HG03045 (cell line): ENCODE results near the gene TEX101.
"Not testable (repeated sequence)": the region's sequence is repeated elsewhere in the genome, so short reads cannot be mapped to it uniquely, and the experiment has no call there.

Source experiments
- ATAC-seq: cut with Tn5 transposase; IDR thresholded peaks from one replicate; pipeline ENCODE4 v1.9.1; 2021; ENCODE audit warnings: mild to moderate bottlenecking, moderate library complexity; ENCODE audit not compliant: unreplicated experiment

TEX101 gene

GRCh38 chr19:43416951-43417623 lies 2.4 kb downstream of the TEX101 start:
- ATAC-seq: no peak

GRCh38 chr19:43420954-43421353 lies 6.3 kb downstream of the TEX101 start:
- ATAC-seq: no peak

GRCh38 chr19:43422000-43422688 lies 7.5 kb downstream of the TEX101 start:
- ATAC-seq: no peak

DNA sequence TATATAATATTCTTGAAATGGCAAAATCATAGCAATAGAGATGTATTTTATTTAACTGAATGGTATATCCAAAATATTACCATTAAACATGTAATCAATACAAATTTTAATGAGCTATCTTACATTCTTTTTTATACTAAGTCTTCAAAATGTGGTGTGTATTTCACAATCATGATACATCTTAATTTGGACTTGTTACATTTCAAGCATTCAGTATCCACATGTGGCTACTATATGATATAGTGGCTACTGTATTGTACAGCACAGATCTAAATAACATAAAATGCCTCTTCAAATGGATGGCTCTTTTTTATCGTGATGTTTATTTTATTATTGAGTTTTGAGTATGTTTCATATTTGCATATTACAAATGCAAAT lies 8.0 kb downstream of the TEX101 start:
- no peak for ATAC-seq

DNA sequence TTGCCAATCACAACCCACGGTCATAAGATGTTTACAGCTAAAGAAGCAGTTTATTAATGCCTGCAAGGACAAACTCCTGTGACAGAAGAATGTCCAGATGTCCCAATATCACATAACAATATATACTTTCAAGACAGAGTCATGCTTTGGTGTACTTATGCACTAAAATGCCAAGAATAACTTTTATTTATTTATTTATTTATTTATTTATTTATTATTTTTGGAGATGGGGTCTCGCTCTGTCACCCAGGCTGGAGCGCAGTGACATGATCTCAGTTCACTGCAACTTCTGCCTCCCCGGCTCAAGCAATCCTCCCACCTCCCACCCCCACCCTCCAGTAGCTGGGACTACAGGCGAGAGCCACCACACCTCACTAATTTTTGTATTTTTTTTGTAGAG lies 9.1 kb downstream of the TEX101 start:
- ATAC-seq: no peak

DNA sequence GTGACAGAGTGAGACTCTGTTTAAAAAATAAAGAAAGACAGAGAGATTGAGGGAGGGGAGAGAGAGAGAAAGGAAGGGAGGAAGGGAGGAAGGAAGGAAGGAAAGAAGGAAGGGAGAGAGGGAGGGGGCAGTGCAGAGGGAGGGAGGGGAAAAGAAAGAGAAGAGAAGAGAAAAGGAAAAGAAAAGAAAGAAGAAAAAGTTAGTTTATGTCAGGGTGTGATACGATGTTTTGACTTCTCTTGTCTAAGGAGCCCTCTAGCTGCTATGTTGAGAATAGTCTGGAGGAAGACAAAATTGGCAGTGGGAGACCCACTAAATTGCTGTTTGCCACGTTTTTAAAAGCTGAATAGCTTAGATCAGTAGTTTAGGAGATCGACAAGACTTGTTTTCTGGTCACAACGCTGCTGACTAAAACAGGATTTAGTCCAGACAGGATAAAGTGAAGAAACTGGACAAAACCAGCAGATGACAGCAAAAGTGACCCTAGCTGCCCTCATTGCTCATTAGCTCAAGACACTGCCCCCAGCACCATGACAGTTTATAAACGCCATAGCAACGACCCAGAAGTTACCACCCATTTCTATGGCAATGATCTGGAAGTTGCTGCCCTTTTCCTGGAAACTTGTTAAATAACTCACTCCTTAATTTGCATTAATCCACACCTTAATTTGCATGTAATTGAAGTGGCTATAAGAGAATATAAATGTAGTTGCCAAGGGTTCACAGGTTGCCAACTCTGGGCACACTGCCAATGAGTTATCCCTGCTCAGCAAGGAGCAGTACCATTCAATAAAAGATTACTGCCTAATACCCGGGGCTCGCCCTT lies 11.1 kb downstream of the TEX101 start:
- no peak for ATAC-seq

DNA sequence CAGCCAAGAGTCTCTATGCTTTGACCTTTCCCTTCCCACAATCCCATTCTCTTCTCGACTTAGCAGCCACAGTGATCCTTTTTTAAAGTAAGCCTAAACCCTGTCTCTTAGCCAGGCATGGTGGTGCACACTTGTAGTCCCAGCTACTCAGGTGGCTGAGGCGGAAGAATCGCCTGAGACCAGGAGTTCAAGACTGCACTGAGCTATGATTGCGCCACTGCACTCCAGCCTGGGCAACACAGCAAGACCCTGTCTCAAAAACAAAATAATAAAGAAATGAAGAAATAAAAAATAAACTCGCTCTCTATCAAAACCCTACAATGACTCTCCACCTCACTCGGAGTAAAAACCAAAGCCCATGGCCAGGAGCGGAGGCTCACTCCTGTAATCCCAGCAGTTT lies 14.7 kb downstream of the TEX101 start:
- no peak for ATAC-seq

DNA sequence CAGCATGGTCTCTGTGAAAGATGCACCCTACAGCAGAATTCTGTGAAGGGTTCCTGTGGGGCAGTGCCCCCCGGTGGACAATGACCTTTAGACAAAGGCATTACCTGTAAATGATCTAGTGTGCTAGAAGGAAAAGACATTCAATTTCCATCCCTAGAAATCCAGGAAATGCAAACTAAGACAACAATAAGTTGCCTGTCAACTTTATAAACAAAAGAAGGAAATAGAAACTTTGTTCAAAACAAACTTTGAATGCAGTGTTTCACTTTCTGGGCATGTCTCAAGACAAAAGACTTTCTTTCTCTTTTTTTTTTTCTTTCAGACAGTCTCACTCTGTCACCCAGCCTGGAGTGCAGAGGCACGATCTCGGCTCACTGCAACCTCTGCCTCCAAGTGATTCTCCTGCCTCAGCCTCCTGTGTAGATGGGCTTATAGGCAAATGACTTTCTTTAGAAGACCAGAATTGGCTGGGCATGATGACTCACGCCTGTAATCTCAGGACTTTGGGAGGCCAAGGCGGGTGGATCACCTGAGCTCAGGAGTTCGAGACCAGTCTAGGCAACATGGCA lies 15.5 kb downstream of the TEX101 start:
- no peak for ATAC-seq

- ATAC-seq: no peak
Observed at GRCh38 chr19:43430976-43431375, 16.3 kb downstream of the TEX101 start.

- no peak for ATAC-seq
Observed at GRCh38 chr19:43433358-43433673, 18.6 kb downstream of the TEX101 start.

DNA sequence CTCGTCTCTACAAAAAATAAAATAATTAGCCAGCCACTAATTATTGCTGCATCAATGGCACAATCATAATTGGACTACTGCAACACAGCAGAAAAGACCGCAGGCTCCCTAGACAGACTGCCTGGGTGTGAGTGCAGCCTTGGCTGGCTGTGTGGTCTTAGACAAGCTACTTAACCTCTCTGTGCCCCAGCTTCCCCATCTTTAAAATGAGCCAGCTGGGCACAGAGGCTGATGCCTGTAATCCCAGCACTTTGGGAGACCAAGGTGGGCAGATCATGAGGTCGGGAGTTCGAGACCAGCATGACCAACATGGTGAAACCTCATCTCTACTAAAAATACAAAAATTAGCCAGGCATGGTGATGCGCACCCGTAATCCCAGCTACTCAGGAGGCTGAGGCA lies 19.0 kb downstream of the TEX101 start:
- ATAC-seq: no peak

- ATAC-seq: no peak
Observed at GRCh38 chr19:43435775-43436174, 21.1 kb downstream of the TEX101 start.

DNA sequence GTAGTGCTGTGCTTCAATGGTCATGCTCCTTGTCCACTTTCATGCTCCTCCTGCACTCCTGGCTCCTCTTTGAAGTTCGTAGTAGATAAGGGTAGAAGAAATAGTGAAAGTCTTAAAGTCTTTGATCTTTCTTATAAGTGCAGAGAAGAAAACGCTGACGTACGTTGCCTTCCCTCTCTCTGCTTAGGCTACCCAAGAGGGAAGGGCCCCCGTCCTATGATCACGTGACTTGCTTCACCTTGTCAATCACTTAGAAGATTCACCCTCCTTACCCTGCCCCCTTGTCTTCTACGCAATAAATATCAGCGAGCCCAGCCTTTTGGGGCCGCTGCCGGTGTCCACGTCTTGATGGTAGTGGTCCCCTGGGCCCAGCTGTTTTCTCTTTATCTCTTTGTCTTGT lies 22.6 kb downstream of the TEX101 start:
- ATAC-seq: not testable (repeated sequence)

DNA sequence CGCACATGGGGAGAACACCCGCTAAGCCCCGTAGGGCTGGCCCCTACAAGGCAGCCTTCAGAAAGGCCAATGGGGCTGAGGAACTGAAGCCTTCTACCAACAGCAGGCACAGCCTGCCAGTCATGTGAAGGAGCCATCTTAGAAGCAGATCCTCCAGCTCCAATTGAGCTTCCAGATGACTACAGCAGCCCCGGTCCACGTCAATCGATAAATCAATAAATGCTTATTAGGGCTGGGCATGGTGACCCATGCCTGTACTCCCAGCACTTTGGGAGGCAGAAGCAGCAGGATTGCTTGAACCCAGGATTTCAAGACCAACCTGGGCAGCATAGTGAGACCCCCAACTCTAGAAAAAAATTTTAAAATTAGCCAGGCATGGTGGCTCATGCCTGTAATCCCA lies 23.0 kb downstream of the TEX101 start:
- ATAC-seq: no peak

DNA sequence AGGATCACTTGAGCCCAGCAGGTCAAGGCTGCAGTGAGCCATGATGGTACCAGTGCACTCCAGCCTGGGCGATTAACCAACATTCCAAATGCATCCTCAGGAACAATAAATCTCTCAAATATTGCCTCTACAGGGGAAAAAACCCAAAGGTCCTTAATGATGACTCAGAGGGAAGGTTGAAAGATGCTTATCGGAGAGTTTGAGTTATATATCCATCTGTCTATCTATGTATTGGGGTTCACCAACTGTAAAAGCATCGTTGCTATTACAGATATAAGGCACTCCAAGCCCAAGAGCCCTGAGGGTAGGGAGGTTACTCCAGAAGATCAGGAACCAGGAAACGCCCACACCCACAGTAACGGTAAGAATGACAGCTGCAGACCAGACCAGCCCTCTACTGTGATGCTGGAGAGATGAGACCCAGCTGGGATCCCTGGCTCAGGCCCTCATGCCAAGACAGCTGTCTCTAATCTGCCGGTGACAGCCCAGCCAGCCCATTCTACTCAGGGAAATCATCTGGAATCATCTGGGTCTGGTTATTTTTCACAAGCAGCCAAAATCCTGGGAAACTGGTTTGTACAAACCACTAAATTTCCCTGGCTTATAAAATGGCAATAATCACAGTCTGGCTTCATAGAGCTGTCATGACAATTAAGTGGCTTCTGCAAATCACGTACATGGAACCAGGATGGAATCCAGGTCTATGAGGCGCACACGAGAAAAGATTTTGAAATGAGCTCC lies 23.8 kb downstream of the TEX101 start:
- no peak for ATAC-seq

- ATAC-seq: no peak
Observed at GRCh38 chr19:43439032-43439708, 24.5 kb downstream of the TEX101 start.

DNA sequence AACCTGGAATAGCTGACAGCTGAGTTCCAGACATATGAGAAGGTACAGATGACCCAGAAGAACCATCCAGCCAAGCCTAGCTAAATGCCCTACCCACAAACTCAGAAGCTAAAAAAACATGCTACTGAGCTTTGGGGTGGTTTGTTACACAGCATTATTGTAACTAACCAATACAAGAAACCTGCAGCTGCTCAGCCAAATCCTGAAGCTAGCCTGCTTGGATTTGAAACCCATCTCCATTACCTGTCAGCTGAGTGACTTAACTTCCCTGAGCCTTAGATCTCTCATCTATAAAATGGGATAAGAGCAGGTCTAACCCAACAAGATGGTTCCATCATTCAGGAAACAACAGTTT lies 25.0 kb downstream of the TEX101 start:
- no peak for ATAC-seq

GRCh38 chr19:43441716-43442115 lies 27.0 kb downstream of the TEX101 start:
- no peak for ATAC-seq

- ATAC-seq: not testable (repeated sequence)
Observed at GRCh38 chr19:43444091-43444490, 29.4 kb downstream of the TEX101 start.

DNA sequence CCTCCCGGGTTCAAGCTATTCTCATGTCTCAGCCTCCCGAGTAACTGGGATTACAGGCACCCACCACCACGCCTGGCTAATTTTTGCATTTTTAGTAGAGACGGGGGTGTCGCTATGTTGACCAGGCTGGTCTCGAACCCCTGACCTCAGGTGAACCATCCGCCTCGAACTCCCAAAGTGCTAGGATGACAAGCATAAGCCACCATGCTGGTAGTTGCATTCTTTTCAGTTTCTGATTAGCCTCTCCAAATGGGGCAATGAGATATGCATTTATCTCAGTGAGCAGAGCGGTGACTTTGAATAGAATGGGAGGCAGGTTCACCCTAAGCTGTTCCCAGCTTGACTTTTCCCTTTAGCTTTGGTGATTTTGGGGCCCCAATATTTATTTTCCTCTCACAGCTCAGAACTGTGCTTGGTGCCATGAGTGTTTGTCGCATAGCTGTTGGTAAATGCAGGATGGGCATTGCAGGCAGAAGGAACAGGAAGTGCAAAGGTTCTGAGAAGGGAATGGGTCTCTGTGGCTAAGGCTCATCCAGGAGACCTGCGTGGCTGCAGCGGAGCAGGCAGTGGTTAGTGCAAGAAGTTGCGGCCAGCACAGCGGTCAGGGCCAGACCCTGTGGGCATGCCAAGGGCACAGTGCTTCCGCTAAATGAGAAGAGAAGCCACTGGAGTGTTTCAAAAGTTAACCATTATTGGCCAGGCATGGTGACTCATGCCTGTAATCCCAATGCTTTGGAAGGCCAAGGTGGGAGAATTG lies 30.0 kb downstream of the TEX101 start:
- ATAC-seq: no peak
